CD4-positive, CD25-positive, alpha-beta regulatory T cell (primary cell): ENCODE data around the gene PLGRKT. TPM values are rescaled to one million over a fixed set of nuclear protein-coding genes. Genes with fewer than 3 reads are reported as not detected.

Source experiments
- ATAC-seq, 2 donors: fragments of 150-1000 bp; cut with Tn5 transposase; one replicate each; pipeline ENCODE4 v1.10.0; 2021; ENCODE audit warnings: low read depth in 2 of 2, moderate number of reproducible peaks in 2 of 2, moderate library complexity in 1 of 2
- DNase-seq, 3 donors: peaks; one replicate each; pipeline versions ENCODE4 v3.0.0 to v3.0.0-alpha.2; 2012 to 2022; ENCODE audit warnings: mixed read lengths in 1 of 3
- H3K27ac ChIP-seq: one replicate; pipeline ENCODE4 v1.7.0; 2013; ENCODE audit warnings: mild to moderate bottlenecking, low read length; ENCODE audit not compliant: insufficient read depth, poor library complexity, severe bottlenecking
- H3K27me3 ChIP-seq: one replicate; pipeline ENCODE4 v1.7.0; 2013; ENCODE audit warnings: low read length; ENCODE audit not compliant: control insufficient read depth, insufficient read depth
- H3K36me3 ChIP-seq: one replicate; pipeline ENCODE4 v1.7.0; 2013; ENCODE audit warnings: mild to moderate bottlenecking, low read length, moderate library complexity; ENCODE audit not compliant: control insufficient read depth, insufficient read depth
- H3K4me1 ChIP-seq: 2 replicates; pipeline ENCODE4 v1.7.0; 2013; ENCODE audit warnings: mild to moderate bottlenecking, low read length; ENCODE audit not compliant: insufficient read depth, control insufficient read depth, poor library complexity, severe bottlenecking
- H3K4me3 ChIP-seq: one replicate; pipeline ENCODE4 v1.7.0; 2013; ENCODE audit warnings: low read depth, mild to moderate bottlenecking, low read length, moderate library complexity
- H3K9me3 ChIP-seq, 2 experiments: 1 replicate in 1 of 2; 2 replicates in 1 of 2; pipeline ENCODE4 v1.7.0; 2013; ENCODE audit warnings: low read length in 2 of 2, mild to moderate bottlenecking in 1 of 2, moderate library complexity in 1 of 2; ENCODE audit not compliant: control insufficient read depth in 2 of 2
- H3K27ac Mint-ChIP-seq, 3 donors: one replicate each; pipeline ENCODE4 v1.8.0; 2020 to 2022; ENCODE audit warnings: mild to moderate bottlenecking in 3 of 3, mixed read lengths in 3 of 3, moderate library complexity in 2 of 3
- H3K27me3 Mint-ChIP-seq: one replicate; pipeline ENCODE4 v1.8.0; 2022; ENCODE audit warnings: mild to moderate bottlenecking, mixed read lengths
- H3K36me3 Mint-ChIP-seq: one replicate; pipeline ENCODE4 v1.8.0; 2020; ENCODE audit warnings: mixed read lengths
- H3K4me1 Mint-ChIP-seq, 4 donors: one replicate each; pipeline ENCODE4 v1.8.0; 2020 to 2022; ENCODE audit warnings: mixed read lengths in 4 of 4, mild to moderate bottlenecking in 1 of 4
- H3K4me3 Mint-ChIP-seq, 4 donors: one replicate each; pipeline ENCODE4 v1.8.0; 2020 to 2022; ENCODE audit warnings: mild to moderate bottlenecking in 4 of 4, mixed read lengths in 4 of 4, moderate library complexity in 3 of 4
- H3K9me3 Mint-ChIP-seq, 7 donors: one replicate each; pipeline ENCODE4 v1.8.0; 2020 to 2022; ENCODE audit warnings: mixed read lengths in 7 of 7, mild to moderate bottlenecking in 3 of 7, moderate library complexity in 2 of 7
- polyA plus RNA-seq, 4 donors: library from polyadenylated mRNA; unstranded; fragments of 300-500 nt; fragmentation: Illumina TruSeq; gene quantifications; one replicate each; pipeline ENCODE4 v1.2.3, GENCODE V29; 2021
- total RNA-seq: library from RNA; stranded (reverse); gene quantifications from one replicate; pipeline ENCODE4 v1.2.3, GENCODE V29; 2022

Gene PLGRKT
- total and polyA plus RNA-seq, 5 donors from 2014 or later: 16.4 to 81.8 (median 48.2) TPM

DNA sequence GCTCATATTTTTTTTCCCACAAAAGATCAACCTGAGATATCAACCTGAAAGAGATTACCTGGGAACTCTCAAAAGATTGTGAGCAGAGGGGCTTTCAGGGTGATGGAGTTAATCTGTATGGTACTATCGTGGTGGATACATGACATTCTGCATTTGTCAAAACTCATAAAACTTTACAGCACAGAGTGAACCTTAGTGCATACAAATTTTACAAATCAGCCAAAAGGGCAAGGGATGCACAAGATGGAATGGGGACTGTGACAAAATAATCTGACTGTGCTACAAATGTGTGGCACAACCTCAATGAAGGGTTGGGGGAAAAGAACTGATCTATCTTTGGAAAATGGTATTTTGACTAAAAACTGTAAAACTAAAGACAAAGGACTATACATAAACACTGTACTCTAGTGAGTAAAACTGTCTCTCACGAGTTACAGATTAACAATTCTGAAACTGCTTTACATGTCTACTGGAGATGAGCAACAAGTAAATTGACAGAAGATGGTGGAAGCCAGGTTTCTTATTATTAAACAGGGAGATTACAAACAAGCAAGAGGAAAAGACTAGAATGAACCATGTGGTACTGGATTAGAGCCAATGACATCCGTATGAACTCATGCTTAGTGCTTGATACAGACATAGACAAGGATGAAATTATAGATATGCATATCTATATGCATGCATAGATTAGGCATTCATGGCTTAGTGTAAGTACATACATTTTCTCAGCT lies 73.3 kb downstream of the PLGRKT start:
- H3K27ac ChIP-seq: no peak overlapping the region
- H3K9me3 Mint-ChIP-seq: peaks cover 0 to 6% (median 2%) of the 10 kb centered on the region in 7 donors
- H3K4me3 Mint-ChIP-seq: no peak overlapping the region
- ATAC-seq (no peak), DNase-seq (peak in 1 of 3 donors; percentile 12)
- H3K27me3 Mint-ChIP-seq: no peaks in the 10 kb centered on the region
- no peak overlapping the region for H3K4me3 ChIP-seq
- H3K36me3 ChIP-seq: peaks cover 12% of the 10 kb centered on the region
- H3K27ac Mint-ChIP-seq: peak overlapping the region in 1 of 3 donors; percentile 53
- no peaks in the 10 kb centered on the region for H3K4me1 ChIP-seq
- peaks cover 0 to 10% (median 3%) of the 10 kb centered on the region in 4 donors for H3K4me1 Mint-ChIP-seq
- peaks cover 0 to 5% of the 10 kb centered on the region in 2 experiments for H3K9me3 ChIP-seq
- H3K27me3 ChIP-seq: no peaks in the 10 kb centered on the region
- peaks cover 22% of the 10 kb centered on the region for H3K36me3 Mint-ChIP-seq

DNA sequence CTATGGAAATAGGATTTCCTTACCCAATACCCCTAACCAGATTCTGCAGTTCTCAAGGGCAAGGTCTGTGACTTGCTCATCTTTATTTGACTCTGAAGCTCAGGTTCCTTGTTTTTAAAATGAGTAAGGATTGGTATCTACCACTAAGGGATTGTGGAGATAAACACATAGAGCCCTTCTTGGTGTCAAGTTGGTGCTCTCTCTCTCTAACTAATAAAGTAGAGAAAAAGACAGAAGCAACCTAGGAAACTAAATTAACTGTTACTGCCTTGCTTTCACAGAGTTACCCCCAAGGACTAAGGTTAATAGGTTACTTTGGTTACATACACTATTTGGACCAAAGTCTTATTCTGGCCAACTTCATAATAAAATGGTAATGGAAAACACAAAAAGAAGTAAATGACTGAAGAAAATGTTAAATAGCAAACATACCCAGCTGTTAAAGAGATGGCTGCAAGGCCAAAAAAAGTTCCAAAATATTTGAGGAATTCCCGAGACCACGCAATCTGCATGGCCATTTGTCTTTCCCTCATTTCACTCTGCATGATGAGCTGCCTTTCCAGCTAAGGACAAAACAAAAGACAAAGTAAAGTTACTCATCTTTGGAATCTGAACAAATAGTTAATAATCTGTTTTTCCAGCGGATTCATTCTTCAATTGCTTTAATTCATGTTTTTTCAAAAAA lies 76.3 kb downstream of the PLGRKT start:
- H3K36me3 Mint-ChIP-seq: peaks cover 32% of the 10 kb centered on the region
- no peak for ATAC-seq
- no peak overlapping the region for H3K27ac Mint-ChIP-seq

DNA sequence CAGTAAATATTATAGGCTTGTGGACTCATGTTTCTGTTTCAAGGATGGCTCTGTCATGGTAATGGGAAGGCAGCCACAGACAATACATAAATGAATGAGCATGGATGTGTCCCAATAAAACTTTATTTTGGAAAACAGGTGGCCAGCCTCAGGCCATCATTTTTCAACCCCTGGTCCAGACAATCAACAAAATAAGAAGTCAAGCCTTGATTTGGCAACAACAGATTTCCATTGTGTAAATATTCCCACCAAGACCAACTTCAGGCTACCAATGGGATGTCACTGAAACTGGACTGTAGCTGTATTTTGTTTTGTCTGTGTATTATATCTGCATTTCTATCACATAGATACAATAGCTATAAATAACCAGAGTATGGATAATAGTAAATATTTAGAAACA lies 77.4 kb downstream of the PLGRKT start:
- no peak overlapping the region for H3K4me3 ChIP-seq
- DNase-seq (no peak), ATAC-seq (no peak)
- no peaks in the 10 kb centered on the region for H3K4me1 ChIP-seq
- no peak overlapping the region for H3K27ac Mint-ChIP-seq
- no peaks in the 10 kb centered on the region for H3K27me3 ChIP-seq
- H3K9me3 ChIP-seq: no peaks in the 10 kb centered on the region
- H3K4me3 Mint-ChIP-seq: peak overlapping the region in 1 of 4 donors; percentile 21
- no peak overlapping the region for H3K27ac ChIP-seq
- no peaks in the 10 kb centered on the region for H3K27me3 Mint-ChIP-seq
- H3K36me3 ChIP-seq: peaks cover 24% of the 10 kb centered on the region
- peaks cover 32% of the 10 kb centered on the region for H3K36me3 Mint-ChIP-seq
- H3K9me3 Mint-ChIP-seq: peaks cover 0 to 2% (median 0%) of the 10 kb centered on the region in 7 donors
- peaks cover 0 to 2% (median under 1%) of the 10 kb centered on the region in 4 donors for H3K4me1 Mint-ChIP-seq

More for the DNA sequence above, 76.3 kb downstream of the PLGRKT start:
- Histone ChIP-seq H3K9me3 (no peaks in the 10 kb centered on the region), H3K36me3 (peaks cover 24% of the 10 kb centered on the region), H3K4me1 (no peaks in the 10 kb centered on the region), H3K27me3 (no peaks in the 10 kb centered on the region), H3K4me3 (no peak overlapping the region), H3K27ac (no peak overlapping the region)
- peaks cover 0 to 3% (median 1%) of the 10 kb centered on the region in 4 donors for H3K4me1 Mint-ChIP-seq
- no peak overlapping the region for H3K4me3 Mint-ChIP-seq
- no peak for DNase-seq
- no peaks in the 10 kb centered on the region for H3K27me3 Mint-ChIP-seq
- H3K9me3 Mint-ChIP-seq: peaks cover 0 to 2% (median 0%) of the 10 kb centered on the region in 7 donors

GRCh38 chr9:5357431-5358105 lies 80.2 kb downstream of the PLGRKT start:
- Histone ChIP-seq H3K27me3 (no peaks in the 10 kb centered on the region), H3K27ac (no peak overlapping the region), H3K9me3 (no peaks in the 10 kb centered on the region), H3K4me1 (peaks cover 8% of the 10 kb centered on the region), H3K36me3 (peaks cover 24% of the 10 kb centered on the region), H3K4me3 (no peak overlapping the region)
- ATAC-seq (no peak), DNase-seq (no peak)
- Mint-ChIP-seq H3K9me3 (peaks cover 0 to 2% (median 0%) of the 10 kb centered on the region in 7 donors), H3K4me1 (peaks cover 12 to 17% (median 15%) of the 10 kb centered on the region in 4 donors), H3K27ac (no peak overlapping the region), H3K4me3 (peak overlapping the region in 1 of 4 donors; percentile 7), H3K27me3 (no peaks in the 10 kb centered on the region), H3K36me3 (peaks cover 24% of the 10 kb centered on the region)

DNA sequence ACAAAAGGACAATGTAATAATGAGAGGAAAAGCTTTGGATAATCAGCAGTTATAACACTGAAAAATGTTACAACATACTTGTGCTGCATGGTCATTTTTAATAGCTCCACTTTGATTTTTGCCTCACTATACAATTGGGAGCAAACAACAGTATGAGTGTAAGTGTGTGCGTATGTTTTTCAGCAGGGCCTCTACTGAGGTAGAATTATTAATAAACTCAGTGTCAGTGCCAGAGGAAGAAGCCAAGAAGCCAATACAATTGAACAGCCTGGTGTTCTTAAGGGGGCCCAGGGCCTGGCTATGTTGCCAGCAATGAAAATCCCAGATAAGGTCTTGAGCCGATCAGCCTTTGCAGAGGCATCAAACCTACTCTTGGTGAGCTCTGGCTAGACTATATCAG lies 81.9 kb downstream of the PLGRKT start:
- no peaks in the 10 kb centered on the region for H3K27me3 Mint-ChIP-seq
- H3K36me3 ChIP-seq: peaks cover 19% of the 10 kb centered on the region
- no peak overlapping the region for H3K4me3 ChIP-seq
- ATAC-seq (no peak), DNase-seq (no peak)
- no peaks in the 10 kb centered on the region for H3K9me3 ChIP-seq
- peaks cover 19 to 34% (median 27%) of the 10 kb centered on the region in 4 donors for H3K4me1 Mint-ChIP-seq
- peaks cover 0 to 2% (median 0%) of the 10 kb centered on the region in 7 donors for H3K9me3 Mint-ChIP-seq
- no peak overlapping the region for H3K27ac ChIP-seq
- peak overlapping the region in 2 of 3 donors; percentile 50 to 68 for H3K27ac Mint-ChIP-seq
- peaks cover 17% of the 10 kb centered on the region for H3K36me3 Mint-ChIP-seq
- H3K4me1 ChIP-seq: peaks cover 23% of the 10 kb centered on the region
- no peak overlapping the region for H3K4me3 Mint-ChIP-seq
- H3K27me3 ChIP-seq: no peaks in the 10 kb centered on the region

GRCh38 chr9:5355226-5355625 lies 82.5 kb downstream of the PLGRKT start:
- H3K27ac ChIP-seq: no peak overlapping the region
- Mint-ChIP-seq H3K9me3 (peaks cover 0 to 2% (median 0%) of the 10 kb centered on the region in 7 donors), H3K4me3 (no peak overlapping the region), H3K4me1 (peaks cover 19 to 40% (median 27%) of the 10 kb centered on the region in 4 donors), H3K36me3 (peaks cover 16% of the 10 kb centered on the region), H3K27me3 (no peaks in the 10 kb centered on the region), H3K27ac (no peak overlapping the region)
- peaks cover 15% of the 10 kb centered on the region for H3K36me3 ChIP-seq
- peaks cover 23% of the 10 kb centered on the region for H3K4me1 ChIP-seq
- no peaks in the 10 kb centered on the region for H3K27me3 ChIP-seq
- ATAC-seq: no peak
- no peak overlapping the region for H3K4me3 ChIP-seq
- no peak for DNase-seq
- no peaks in the 10 kb centered on the region for H3K9me3 ChIP-seq

DNA sequence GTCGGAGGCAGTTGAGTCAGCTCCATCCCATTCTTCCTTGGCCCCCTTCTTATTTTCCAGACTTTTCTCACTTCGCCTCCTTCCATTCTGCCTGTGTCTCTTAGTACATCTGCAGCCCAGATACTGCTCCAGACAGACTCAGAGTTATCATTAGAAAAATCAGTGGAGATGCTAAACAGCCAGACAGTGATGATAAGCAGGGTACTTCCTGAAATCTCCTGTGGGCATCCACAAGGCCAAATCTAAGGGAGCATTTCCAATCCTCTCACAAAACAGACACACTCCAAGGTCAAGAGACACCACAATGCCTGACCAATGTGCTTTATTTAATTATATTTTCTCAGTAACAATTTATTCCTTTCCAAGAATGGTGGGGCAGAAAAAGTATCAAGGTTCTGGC lies 83.5 kb downstream of the PLGRKT start:
- H3K4me3 ChIP-seq: no peak overlapping the region

More for the DNA sequence above, 83.5 kb downstream of the PLGRKT start:
- Histone ChIP-seq H3K4me1 (peaks cover 23% of the 10 kb centered on the region), H3K27me3 (no peaks in the 10 kb centered on the region), H3K27ac (no peak overlapping the region), H3K9me3 (peaks cover 0 to under 1% of the 10 kb centered on the region in 2 experiments), H3K36me3 (peaks cover 12% of the 10 kb centered on the region)
- ATAC-seq (no peak), DNase-seq (no peak)
- H3K27me3 Mint-ChIP-seq: no peaks in the 10 kb centered on the region
- peak overlapping the region; percentile 26 to 87 (median 30) for H3K27ac Mint-ChIP-seq
- peaks cover 20% of the 10 kb centered on the region for H3K36me3 Mint-ChIP-seq
- peaks cover 0 to 7% (median 4%) of the 10 kb centered on the region in 7 donors for H3K9me3 Mint-ChIP-seq
- no peak overlapping the region for H3K4me3 Mint-ChIP-seq
- peaks cover 19 to 41% (median 27%) of the 10 kb centered on the region in 4 donors for H3K4me1 Mint-ChIP-seq
